ENCODE data around the gene TTC38.
"Not testable (repeated sequence)": the region's sequence is repeated elsewhere in the genome, so short reads cannot be mapped to it uniquely, and the experiment has no call there.

TTC38 gene

GRCh38 chr22:46260038-46260437 lies 7.8 kb upstream of the TTC38 start:
- Mint-ChIP-seq H3K27ac (no peak overlapping the region), H3K4me1 (ENCODE audit: low read depth) (peaks cover 2% of the 10 kb centered on the region), H3K9me3 (ENCODE audit: low read depth) (peaks cover 5% of the 10 kb centered on the region), H3K4me3 (no peak overlapping the region), H3K27me3 (peaks cover 41% of the 10 kb centered on the region), H3K36me3 (no peaks in the 10 kb centered on the region)

- peaks cover 41% of the 10 kb centered on the region for H3K27me3 Mint-ChIP-seq
- peaks cover 8% of the 10 kb centered on the region for H3K4me1 Mint-ChIP-seq (ENCODE audit: low read depth)
- H3K4me3 Mint-ChIP-seq = no peak overlapping the region
- H3K27ac Mint-ChIP-seq = no peak overlapping the region
- no peaks in the 10 kb centered on the region for H3K36me3 Mint-ChIP-seq
- H3K9me3 Mint-ChIP-seq (ENCODE audit: low read depth) = peaks cover 5% of the 10 kb centered on the region
Observed at GRCh38 chr22:46262449-46263215, 5.2 kb upstream of the TTC38 start.

- no peaks in the 10 kb centered on the region for H3K36me3 Mint-ChIP-seq
- peaks cover 40% of the 10 kb centered on the region for H3K27me3 Mint-ChIP-seq
- H3K27ac Mint-ChIP-seq = no peak within 1 kb of the TSS
- H3K4me3 Mint-ChIP-seq = no peak within 1 kb of the TSS
- peaks cover 8% of the 10 kb centered on the region for H3K4me1 Mint-ChIP-seq (ENCODE audit: low read depth)
- peaks cover 5% of the 10 kb centered on the region for H3K9me3 Mint-ChIP-seq (ENCODE audit: low read depth)
Observed at GRCh38 chr22:46263216-46263590, 4.6 kb upstream of the TTC38 start, which contains the start of gene PKDREJ. Gene PKDREJ, minus strand, starts transcription at chr22:46263343. Its CDS starts 21 bp downstream, at chr22:46263322.

GRCh38 chr22:46264520-46264919 lies 3.3 kb upstream of the TTC38 start:
- not testable (repeated sequence) for H3K4me3 Mint-ChIP-seq; H3K36me3 Mint-ChIP-seq; H3K9me3 Mint-ChIP-seq (ENCODE audit: low read depth); H3K27ac Mint-ChIP-seq
- peaks cover 11% of the 10 kb centered on the region for H3K4me1 Mint-ChIP-seq (ENCODE audit: low read depth)
- H3K27me3 Mint-ChIP-seq = peaks cover 34% of the 10 kb centered on the region

- not testable (repeated sequence) for H3K9me3 Mint-ChIP-seq (ENCODE audit: low read depth); H3K4me3 Mint-ChIP-seq; H3K36me3 Mint-ChIP-seq; H3K27ac Mint-ChIP-seq
- Mint-ChIP-seq H3K27me3 (peaks cover 26% of the 10 kb centered on the region), H3K4me1 (ENCODE audit: low read depth) (peaks cover 11% of the 10 kb centered on the region)
Observed at GRCh38 chr22:46265627-46266026, 2.2 kb upstream of the TTC38 start.

GRCh38 chr22:46269564-46269963 lies 1.8 kb downstream of the TTC38 start:
- Mint-ChIP-seq H3K36me3 (no peaks in the 10 kb centered on the region), H3K9me3 (ENCODE audit: low read depth) (no peaks in the 10 kb centered on the region), H3K4me1 (ENCODE audit: low read depth) (peaks cover 9% of the 10 kb centered on the region), H3K27ac (no peak overlapping the region), H3K4me3 (peak overlapping the region; percentile 10), H3K27me3 (peaks cover under 1% of the 10 kb centered on the region)

- Mint-ChIP-seq H3K4me3 (no peak overlapping the region), H3K27ac (no peak overlapping the region), H3K4me1 (ENCODE audit: low read depth) (peaks cover 7% of the 10 kb centered on the region), H3K27me3 (no peaks in the 10 kb centered on the region), H3K9me3 (ENCODE audit: low read depth) (no peaks in the 10 kb centered on the region), H3K36me3 (peaks cover 9% of the 10 kb centered on the region)
Observed at GRCh38 chr22:46272196-46272595, 4.4 kb downstream of the TTC38 start.

- H3K9me3 Mint-ChIP-seq (ENCODE audit: low read depth) = no peaks in the 10 kb centered on the region
- H3K27me3 Mint-ChIP-seq = no peaks in the 10 kb centered on the region
- peaks cover 9% of the 10 kb centered on the region for H3K36me3 Mint-ChIP-seq
- H3K4me1 Mint-ChIP-seq (ENCODE audit: low read depth) = peaks cover 2% of the 10 kb centered on the region
- H3K27ac Mint-ChIP-seq = no peak overlapping the region
- H3K4me3 Mint-ChIP-seq = no peak overlapping the region
Observed at GRCh38 chr22:46272762-46273431, 5.1 kb downstream of the TTC38 start.

GRCh38 chr22:46273432-46274148 lies 5.8 kb downstream of the TTC38 start:
- no peaks in the 10 kb centered on the region for H3K27me3 Mint-ChIP-seq
- H3K36me3 Mint-ChIP-seq = peaks cover 9% of the 10 kb centered on the region
- no peaks in the 10 kb centered on the region for H3K9me3 Mint-ChIP-seq (ENCODE audit: low read depth)
- no peak overlapping the region for H3K27ac Mint-ChIP-seq
- H3K4me1 Mint-ChIP-seq (ENCODE audit: low read depth) = no peaks in the 10 kb centered on the region
- H3K4me3 Mint-ChIP-seq = no peak overlapping the region

GRCh38 chr22:46274381-46274780 lies 6.6 kb downstream of the TTC38 start:
- Mint-ChIP-seq H3K4me3 (no peak overlapping the region), H3K9me3 (ENCODE audit: low read depth) (no peaks in the 10 kb centered on the region), H3K36me3 (peaks cover 9% of the 10 kb centered on the region)

GRCh38 chr22:46275455-46276122 lies 7.8 kb downstream of the TTC38 start:
- no peaks in the 10 kb centered on the region for H3K27me3 Mint-ChIP-seq
- H3K4me1 Mint-ChIP-seq (ENCODE audit: low read depth) = no peaks in the 10 kb centered on the region
- H3K9me3 Mint-ChIP-seq (ENCODE audit: low read depth) = no peaks in the 10 kb centered on the region
- peaks cover 9% of the 10 kb centered on the region for H3K36me3 Mint-ChIP-seq
- H3K4me3 Mint-ChIP-seq = no peak overlapping the region
- H3K27ac Mint-ChIP-seq = no peak overlapping the region

More at GRCh38 chr22:46274381-46274780, 6.6 kb downstream of the TTC38 start:
- Mint-ChIP-seq H3K27me3 (no peaks in the 10 kb centered on the region), H3K27ac (no peak overlapping the region), H3K4me1 (ENCODE audit: low read depth) (no peaks in the 10 kb centered on the region)

GRCh38 chr22:46276563-46276962 lies 8.8 kb downstream of the TTC38 start:
- peaks cover 9% of the 10 kb centered on the region for H3K36me3 Mint-ChIP-seq
- no peaks in the 10 kb centered on the region for H3K4me1 Mint-ChIP-seq (ENCODE audit: low read depth)
- no peaks in the 10 kb centered on the region for H3K9me3 Mint-ChIP-seq (ENCODE audit: low read depth)
- no peaks in the 10 kb centered on the region for H3K27me3 Mint-ChIP-seq
- H3K27ac Mint-ChIP-seq = no peak overlapping the region
- H3K4me3 Mint-ChIP-seq = no peak overlapping the region

GRCh38 chr22:46278656-46279645 lies 11.1 kb downstream of the TTC38 start:
- no peaks in the 10 kb centered on the region for H3K4me1 Mint-ChIP-seq (ENCODE audit: low read depth)
- no peaks in the 10 kb centered on the region for H3K27me3 Mint-ChIP-seq
- no peaks in the 10 kb centered on the region for H3K9me3 Mint-ChIP-seq (ENCODE audit: low read depth)
- peaks cover 9% of the 10 kb centered on the region for H3K36me3 Mint-ChIP-seq
- H3K4me3 Mint-ChIP-seq = no peak overlapping the region
- H3K27ac Mint-ChIP-seq = no peak overlapping the region

Measured in activated naive CD8-positive, alpha-beta T cell (primary cell).